Measurements from ENCODE around the gene TMEM87A.

GRCh38 chr15:42253300-42253699 lies 19.9 kb downstream of the TMEM87A start:
- TF ChIP-seq YY1 (IDR thresholded peaks at IDR 0.05; ENCODE audit: low read depth, low read length) (no peak), JUN (IDR thresholded peaks at IDR 0.05; ENCODE audit: low read depth, low read length) (no peak), SUZ12 (IDR thresholded peaks at IDR 0.05; ENCODE audit: low read length) (no peak), TAF1 (IDR thresholded peaks at IDR 0.05; ENCODE audit: low read depth, low read length) (no peak), POLR2A (IDR thresholded peaks at IDR 0.05; ENCODE audit: control extremely low read depth in 1 of 2, low read depth in 2 of 2, low read length in 2 of 2) (no peak), EP300 (IDR thresholded peaks at IDR 0.05; ENCODE audit: borderline replicate concordance in 1 of 2, low read depth in 2 of 2, low read length in 2 of 2) (no peak), ZNF274 (IDR thresholded peaks at IDR 0.05; ENCODE audit: borderline replicate concordance, extremely low read depth, low read length) (no peak)
- TF ChIP-seq, protein P1, sequence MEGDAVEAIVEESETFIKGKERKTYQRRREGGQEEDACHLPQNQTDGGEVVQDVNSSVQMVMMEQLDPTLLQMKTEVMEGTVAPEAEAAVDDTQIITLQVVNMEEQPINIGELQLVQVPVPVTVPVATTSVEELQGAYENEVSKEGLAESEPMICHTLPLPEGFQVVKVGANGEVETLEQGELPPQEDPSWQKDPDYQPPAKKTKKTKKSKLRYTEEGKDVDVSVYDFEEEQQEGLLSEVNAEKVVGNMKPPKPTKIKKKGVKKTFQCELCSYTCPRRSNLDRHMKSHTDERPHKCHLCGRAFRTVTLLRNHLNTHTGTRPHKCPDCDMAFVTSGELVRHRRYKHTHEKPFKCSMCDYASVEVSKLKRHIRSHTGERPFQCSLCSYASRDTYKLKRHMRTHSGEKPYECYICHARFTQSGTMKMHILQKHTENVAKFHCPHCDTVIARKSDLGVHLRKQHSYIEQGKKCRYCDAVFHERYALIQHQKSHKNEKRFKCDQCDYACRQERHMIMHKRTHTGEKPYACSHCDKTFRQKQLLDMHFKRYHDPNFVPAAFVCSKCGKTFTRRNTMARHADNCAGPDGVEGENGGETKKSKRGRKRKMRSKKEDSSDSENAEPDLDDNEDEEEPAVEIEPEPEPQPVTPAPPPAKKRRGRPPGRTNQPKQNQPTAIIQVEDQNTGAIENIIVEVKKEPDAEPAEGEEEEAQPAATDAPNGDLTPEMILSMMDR (IDR thresholded peaks at IDR 0.05; ENCODE audit: control extremely low read depth in 1 of 3, insufficient read depth in 1 of 3, low read depth in 1 of 3, low read length in 3 of 3), result no peak
